Activated T-cell treated with anti-CD3 and anti-CD28 coated beads for 4 hours (primary cell): Measurements from ENCODE around the gene TAPBPL.
"Not testable (repeated sequence)": the region's sequence is repeated elsewhere in the genome, so short reads cannot be mapped to it uniquely, and the experiment has no call there.

ENCODE experiments used
- DNase-seq: peaks from one replicate; pipeline ENCODE4 v3.0.0-alpha.2; 2020

TAPBPL gene

DNA sequence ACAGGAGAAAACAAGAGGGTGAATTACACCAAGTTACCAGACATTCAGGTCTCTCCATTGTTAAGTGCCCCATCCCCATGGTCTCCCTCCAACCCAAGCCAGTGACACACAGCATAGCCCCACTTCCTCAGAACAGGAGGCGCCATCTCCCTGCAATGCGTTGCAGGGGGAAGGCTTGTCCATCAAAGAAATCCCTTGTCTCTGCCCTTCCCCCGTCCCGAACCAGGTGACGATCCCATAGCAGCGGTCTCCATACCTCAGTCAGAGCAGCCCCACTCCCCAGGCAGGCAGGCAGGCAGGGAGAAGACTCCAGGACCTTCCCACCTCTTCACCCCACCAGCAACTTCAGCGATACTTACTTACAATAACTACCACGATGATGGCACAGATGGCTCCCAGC is 12.7 kb downstream of the TAPBPL start:
- DNase-seq, result no peak

DNA sequence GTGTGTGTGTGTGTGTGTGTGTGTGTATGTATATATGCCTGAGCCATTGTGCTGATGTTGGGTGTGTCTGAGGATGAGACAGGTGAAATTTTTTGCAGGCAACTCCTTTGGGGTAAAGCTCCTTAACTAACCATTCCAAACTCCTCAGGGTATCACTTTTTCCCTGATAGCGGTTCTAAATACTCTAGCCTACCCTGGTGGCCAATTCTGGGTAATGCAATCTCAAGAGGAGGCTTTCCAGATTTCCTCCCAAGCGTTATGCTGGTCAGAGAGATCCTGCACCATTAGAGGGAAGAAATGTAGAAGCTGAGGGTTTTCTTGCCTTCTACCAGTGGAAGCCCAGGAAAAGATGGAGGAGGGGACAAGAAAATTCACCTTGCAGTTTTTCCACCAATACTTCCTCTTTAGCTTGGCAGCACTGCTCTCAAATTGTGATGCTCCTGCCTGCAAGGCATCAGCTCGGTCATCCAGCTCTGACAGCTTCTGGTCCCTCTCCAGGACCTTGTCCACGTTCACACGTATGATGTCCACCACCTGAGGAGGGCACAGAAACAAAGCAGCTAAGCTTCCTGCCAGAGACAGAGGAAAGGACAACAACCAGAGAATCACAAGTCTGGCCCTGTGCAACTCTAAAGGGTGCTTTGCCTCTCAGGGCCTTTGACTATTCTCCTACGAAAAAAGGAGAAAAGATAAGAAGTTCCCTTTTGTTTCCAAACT is 13.8 kb downstream of the TAPBPL start:
- DNase-seq, result no peak

DNA sequence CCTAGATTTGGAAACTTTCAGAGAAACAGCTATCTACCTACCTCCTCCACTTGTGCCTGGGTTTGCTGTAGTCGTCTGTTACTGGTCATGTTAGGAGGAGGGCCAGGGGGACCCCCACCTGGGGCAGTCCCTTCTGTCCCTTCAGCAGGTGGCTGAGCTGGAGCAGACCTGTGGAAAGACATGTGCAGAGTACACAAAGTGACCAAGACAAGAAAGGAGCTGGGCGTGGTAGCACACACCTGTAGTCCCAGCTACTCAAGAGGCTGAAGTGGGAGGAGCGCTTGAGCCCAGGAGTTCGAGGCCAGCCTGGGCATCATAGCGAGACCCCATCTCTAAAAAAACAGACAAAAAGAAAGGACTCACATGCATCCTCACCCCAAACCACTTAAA is 14.3 kb downstream of the TAPBPL start:
- no peak for DNase-seq

DNA sequence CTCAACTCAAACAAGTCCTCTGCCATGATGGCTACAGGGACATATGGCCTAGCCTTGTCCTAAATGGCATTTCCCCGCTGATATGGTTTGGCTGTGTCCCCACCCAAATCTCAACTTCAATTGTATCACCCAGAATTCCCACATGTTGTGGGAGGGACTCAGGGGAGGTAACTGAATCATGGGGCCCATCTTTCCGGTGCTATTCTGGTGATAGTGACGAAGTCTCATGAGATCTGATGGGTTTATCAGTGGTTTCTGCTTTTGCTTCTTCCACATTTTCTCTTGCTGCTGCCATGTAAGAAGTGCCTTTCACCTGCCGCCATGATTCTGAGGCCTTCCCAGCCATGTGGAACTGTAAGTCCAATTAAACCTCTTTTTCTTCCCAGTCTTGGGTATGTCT is 14.9 kb downstream of the TAPBPL start:
- not testable (repeated sequence) for DNase-seq

DNA sequence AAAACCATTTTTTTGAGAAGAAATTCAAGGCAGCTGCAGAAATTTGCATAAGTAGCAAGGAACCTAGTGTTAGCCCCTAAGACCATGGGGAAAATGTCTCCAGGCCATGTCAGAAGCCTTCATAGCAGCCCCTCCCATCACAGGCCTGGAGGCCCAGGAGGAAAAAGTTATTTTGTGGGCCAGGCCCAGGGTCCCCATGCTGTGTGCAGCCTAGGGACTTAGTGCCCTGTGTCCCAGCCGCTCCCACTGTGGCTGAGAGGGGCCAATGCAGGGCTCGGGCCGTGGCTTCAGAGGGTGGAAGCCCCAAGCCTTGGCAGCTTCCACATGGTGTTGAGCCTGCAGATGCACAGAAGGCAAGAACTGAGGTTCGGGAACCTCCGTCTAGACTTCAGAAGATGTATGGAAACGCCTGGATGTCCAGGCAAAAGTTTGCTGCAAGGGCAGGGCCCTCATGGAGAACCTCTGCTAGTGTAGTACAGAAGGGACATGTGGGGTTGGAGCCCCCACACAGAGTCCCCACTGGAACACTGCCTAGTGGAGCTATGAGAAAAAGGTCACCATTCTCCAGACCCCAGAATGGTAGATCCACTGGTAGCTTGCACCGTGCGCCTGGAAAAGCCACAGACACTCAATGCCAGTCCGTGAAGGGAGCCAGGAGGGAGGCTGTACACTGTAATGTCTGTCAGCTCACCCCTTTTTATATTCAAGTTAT is 15.9 kb downstream of the TAPBPL start:
- not testable (repeated sequence) for DNase-seq

DNA sequence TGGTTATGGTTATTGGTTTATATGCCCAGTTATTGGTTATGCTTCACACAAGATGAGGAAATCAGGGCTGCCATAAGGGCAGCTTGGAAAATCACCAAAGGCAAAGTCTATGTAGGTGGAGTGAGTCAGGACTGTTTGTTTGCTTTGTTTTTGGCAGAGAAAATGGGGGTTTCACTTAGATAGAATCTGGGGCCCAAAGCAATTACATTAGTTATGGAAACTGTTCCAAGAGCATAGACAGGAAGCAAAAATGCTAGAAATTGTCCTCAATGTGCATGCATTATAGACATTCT is 16.4 kb downstream of the TAPBPL start:
- DNase-seq, result no peak

DNA sequence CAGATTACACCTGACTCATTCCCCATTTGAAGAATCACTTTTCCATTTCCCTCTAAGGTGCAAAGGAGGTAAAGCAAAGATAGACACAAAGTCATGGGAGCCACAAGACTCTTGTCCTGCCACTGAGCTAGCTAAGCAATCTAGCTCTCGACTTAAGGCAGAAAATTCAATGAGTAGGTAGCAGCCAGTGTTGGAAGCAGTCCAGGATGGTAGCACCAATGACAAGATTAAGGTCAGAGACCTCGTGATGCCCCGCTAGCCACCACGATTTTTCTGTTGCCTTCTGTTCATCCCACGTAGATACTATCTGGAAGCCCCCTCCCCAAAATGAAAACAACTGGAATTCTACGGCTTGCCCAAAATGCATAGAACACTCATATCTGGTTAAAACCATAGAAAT is 17.2 kb downstream of the TAPBPL start:
- DNase-seq, result no peak

DNA sequence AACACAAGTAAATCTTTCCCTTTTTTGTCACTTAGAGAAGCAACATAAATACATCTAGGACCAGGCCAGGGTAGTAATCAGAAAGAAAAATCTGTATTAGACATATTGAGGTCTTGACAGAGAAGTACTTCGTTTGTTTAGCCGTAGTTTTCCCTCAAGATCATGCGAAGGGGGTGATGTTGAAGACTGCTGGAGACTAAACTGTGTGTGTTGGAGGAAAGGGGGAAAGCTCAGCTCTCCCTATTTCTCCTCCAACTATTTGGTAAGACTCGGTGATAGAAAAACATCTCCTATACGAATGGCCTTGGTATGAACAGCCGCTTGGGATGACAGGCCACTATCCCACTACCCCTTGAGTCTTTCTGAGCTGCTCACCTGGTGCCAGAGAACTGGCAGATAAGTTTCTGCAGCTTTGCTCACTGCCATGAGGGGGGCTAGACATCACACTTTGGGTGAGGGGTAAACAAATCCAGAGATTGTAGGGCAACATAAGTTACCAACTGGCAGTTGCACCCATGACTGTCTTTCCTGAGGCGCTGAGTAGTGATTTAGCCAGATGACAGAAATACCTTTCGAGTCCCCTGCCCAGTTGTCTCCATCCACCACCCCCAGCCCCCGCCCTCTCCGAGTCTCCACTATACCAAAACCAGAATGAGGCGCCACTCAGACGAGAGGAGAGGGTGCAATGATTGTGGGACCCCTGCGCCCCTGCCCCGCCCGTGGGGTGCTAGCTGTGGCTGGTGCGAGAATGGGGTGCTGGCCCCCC is 17.9 kb downstream of the TAPBPL start:
- no peak for DNase-seq

DNA sequence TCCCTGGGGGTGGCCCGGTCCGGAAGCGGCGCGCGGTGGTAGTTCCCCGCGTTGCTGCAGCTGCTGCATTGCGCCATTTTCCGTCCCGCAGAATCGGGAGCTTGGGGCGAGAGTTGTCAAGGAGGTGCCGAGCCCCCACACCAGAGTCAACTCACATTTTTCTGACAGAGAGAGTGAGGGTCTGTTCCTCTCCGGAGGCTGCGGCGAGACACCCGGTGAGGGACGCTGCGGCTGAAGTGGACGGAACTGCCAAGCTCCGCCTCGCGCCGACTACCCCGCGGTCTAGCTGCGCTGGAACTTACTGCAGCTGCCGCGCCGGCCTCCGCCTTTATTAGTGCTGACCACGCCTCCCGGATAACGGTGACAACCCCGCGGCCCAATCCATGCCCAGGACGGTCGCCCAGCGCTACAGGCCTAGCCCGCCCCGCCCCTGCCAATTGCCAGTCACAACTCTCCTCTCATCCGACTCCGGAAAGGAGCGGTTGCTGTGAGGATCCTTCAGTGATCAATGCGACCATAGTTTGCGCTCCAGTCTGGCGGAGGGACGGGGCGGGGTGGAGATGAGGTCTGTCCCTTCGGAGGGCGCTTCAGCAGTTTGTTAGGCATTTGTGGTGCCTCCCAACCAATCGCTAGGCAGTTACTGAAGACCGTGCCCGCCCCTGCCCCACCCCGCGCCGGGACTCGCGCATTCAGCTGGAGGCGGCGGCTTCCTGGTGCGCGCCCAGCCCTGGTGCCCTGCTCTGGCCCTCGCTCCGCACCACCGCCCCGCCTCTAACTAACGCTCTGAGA is 18.7 kb downstream of the TAPBPL start, which contains the start of gene VAMP1:
TSS of gene VAMP1 (minus strand) at position 303 of the 789 bp plus-strand sequence. CDS start at position 157, 146 bp downstream.
- DNase-seq, result peak; percentile 94

DNA sequence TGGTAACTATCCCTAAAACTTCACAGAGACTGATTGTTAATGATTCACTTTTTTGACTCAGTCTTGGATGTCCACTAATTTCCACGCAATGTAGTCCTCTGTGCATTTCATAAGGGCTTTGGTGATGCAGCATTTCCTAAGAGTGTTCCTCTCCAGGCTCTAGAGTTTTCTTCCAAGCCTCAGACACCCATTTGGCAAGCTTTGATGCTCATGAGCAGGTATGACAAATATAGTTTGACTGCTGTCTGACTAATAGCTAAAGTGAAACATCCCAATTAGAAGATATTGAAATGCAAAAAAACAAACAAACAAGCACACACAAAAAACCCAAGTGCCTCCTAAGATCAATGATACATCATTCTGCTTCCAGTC is 20.1 kb downstream of the TAPBPL start:
- DNase-seq, result no peak

DNA sequence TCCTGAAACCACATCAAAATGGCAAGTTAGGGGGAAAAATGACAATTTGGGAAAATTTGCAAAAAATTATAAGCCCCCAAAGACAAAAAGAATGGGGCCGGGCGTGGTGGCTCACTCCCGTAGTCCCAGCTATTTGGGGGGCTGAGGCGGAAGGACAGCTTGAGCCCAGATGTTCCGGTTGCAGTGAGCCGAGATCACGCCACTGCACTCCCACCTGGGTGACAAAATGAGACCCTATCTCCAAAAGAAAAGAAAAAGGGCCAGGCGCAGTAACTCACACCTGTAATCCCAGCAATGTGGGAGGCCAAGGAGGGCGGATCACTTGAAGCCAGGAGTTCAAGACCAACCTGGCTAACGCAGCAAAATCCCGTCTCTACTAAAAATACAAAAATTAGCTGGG is 20.6 kb downstream of the TAPBPL start:
- DNase-seq, result no peak

DNA sequence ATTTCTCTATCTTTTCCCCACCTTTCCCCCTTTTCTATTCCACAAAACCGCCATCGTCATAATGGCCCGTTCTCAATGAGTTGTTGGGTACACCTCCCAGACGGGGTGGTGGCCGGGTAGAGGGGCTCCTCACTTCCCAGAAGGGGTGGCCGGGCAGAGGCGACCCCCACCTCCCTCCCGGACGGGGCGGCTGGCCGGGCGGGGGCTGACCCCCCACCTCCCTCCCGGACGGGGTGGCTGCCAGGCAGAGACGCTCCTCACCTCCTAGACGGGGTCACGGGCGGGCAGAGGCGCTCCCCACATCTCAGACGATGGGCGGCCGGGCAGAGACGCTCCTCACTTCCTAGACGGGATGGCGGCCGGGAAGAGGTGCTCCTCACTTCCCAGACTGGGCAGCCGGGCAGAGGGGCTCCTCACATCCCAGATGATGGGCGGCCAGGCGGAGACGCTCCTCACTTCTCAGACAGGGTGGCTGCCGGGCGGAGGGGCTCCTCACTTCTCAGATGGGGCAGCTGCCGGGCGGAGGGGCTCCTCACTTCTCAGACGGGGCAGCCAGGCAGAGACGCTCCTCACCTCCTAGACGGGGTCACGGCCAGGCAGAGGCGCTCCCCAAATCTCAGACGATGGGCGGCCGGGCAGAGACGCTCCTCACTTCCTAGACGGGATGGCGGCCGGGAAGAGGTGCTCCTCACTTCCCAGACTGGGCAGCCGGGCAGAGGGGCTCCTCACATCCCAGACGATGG is 23.6 kb downstream of the TAPBPL start:
- DNase-seq, result not testable (repeated sequence)

DNA sequence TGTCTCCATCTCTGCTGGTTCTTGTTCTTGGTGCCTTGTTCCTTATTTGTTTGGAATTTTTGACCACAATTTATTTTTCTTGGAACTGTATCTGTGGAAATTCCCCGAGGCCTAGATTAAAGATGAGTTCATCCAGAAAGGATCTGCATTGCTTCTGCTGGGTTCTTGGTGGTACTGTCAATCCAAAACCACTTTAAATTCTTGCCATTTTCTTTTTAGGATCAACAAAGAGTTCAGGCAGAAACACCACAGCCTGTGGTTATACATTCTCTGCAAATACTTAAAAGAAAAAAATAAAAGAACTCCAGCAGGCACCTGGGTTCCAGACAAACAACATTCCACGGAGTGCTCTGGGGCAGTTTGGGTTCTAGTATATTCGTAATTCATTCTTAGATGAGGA is 24.6 kb downstream of the TAPBPL start:
- no peak for DNase-seq

DNA sequence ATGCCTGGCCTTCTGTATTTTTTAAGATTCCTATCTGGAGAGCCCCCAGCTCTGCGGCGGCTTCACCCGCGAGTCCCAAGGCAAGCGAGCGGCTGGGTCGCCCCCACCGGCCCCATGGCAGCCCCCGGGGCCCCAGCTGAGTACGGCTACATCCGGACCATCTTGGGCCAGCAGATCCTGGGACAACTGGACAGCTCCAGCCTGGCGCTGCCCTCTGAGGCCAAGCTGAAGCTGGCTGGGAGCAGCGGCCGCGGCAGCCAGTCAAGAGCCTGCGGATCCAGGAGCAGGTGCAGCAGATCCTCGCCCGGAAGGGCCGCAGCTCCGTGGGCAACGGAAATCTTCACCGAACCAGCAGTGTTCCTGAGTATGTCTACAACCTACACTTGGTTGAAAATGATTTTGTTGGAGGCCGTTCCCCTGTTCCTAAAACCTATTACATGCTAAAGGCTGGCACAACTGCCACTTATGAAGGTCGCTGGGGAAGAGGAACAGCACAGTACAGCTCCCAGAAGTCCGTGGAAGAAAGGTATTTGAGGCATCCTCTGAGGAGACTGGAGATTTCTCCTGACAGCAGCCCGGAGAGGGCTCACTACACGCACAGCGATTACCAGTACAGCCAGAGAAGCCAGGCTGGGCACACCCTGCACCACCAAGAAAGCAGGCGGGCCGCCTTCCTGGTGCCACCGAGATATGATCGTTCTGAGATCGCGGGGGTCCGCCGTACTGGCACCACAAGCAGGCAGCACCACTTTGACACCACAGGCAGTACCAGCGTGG is 25.9 kb downstream of the TAPBPL start:
- not testable (repeated sequence) for DNase-seq

DNA sequence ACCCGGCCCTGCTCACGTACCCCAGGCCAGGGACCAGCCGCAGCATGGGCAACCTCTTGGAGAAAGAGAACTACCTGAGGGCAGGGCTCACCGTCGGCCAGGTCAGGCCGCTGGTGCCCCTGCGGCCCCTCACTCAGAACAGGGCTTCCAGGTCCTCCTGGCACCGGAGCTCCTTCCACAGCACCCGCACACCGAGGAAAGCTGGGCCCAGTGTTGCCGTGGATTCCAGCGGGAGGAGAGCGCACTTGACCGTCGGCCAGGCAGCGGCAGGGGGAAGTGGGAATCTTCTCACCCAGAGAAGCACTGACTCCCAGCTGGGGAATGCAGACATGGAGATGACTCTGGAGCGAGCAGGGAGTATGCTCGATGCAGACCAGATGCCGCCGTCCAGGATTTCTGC is 26.6 kb downstream of the TAPBPL start:
- DNase-seq, result no peak

DNA sequence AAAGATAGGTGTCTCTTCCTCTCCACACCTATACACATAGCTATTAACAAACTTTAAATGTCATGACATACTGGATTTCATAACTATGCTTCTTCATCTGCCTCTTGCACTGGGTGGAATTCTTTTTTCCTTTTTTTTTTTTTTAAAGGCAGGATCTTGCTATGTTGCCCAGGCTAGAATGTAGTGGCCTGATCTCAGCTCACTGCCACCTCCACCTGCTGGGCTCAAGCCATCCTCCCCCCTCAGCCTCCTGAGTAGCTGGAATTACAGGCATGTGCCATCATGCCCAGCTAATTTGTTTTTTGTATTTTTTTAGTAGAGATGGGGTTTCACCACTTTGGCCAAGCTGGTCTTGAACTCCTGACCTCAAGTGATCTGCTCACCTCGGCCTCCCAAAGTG is 36.4 kb downstream of the TAPBPL start:
- DNase-seq, result no peak

DNA sequence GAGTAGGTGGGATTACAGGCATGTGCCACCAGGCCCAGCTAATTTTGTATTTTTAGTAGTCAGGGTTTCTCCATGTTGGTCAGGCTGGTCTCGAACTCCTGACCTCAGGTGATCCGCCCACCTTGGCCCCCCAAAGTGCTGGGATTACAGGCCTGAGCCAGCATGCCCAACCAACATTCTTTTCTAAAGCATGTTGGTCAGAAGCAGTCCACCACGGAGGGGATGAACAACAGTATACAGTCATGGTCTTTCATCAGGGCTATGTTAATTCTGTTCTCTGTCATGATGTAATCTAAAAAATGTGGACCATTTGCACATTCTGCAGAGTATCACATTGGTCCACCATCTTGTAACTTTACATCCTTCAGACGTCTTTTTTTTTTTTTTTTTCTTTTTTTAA is 37.6 kb downstream of the TAPBPL start:
- no peak for DNase-seq

DNA sequence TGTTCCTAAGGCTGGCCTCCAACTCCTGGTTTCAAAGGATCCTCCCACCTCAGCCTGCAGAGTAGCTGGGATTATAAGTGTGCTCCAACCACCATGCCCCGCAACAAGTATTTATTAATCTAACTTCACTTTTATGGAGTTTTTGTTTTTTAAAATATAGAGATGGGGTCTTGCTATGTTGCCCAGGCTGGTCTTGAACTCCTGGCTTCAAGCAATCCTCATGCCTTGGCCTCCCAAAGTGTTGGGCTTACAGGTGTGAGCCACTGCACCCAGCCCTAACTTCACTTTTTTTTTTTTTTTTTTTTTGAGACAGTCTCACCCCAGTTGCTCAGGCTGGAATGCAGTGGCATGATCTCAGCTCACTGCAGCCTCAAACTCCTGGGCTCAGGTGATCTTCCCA is 38.8 kb downstream of the TAPBPL start:
- DNase-seq, result not testable (repeated sequence)

DNA sequence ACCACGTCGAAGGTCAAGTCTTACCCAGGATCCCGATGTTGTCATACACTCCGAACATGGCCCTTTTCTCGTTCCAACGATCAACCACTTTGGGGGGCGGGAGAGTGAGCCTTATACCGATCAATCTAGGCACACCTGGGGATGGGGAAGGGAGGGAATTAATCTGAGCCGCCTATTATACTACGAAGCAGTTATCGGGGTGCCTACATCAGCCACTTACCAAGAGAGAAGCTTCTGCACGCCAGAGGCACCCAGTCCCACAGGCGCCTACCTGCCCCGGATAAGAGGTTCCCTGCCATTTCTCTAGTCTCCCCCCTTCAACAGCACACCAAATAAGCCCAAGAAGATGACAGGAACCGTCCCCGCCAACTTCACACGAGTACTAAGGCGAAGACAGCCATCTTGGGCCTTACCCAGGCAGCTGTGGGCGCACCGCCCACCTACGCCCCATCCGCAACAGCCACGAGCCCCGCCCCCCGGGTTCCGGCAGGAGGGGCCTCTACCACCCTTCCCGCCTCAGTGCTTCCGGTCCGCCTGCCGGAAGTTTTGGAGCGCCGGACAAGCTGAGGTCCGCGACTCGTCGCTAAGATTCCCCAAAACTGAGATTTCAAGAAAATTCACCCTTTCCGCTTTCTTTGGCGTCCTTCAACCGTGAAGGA is 41.1 kb downstream of the TAPBPL start, which contains the start of gene MRPL51:
TSS of gene MRPL51 (minus strand) at position 425 of the 659 bp plus-strand sequence. CDS start at position 299, 126 bp downstream.
- peak; percentile 96 for DNase-seq

DNA sequence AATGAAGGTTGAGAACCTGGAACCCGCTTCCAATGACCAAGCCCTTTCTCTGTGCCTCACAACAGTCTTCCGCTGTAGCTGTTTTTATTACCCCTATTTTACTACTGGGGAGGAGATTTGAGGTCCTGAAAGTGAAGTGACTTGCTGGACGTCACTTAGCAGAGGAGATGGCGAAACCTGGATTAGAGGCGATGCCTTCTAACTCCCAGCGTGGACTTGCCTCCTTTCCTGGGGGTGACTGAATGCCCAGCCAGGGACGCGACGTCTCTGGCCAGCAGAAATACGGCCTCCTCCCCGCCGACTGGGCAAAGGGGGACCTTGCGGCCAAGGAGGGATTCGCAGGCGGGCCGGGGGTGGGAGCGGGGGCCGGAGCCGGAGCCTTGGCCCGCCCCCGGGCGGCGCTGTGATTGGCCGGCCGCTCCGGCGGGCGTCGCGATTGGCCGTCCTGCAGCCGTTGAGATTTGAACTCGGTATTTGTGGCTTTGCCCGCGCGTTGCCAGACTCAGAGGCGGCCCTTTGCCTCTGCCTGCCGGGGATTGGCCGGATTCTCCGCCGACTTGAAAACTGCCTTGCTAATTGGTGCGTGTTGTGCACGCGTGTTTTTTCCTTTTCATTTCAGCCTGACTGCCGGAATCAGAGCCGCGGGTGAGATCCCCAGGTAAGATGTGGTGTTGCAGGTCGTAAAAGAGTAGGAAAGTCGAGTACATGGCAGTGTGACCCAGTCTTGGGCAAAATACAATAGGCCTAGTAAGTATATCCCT is 41.8 kb downstream of the TAPBPL start, which contains the start of gene NCAPD2:
TSS of gene NCAPD2 (plus strand) at position 606 of the 761 bp plus-strand sequence. CDS start 997 bp downstream, outside the sequence.
- peak; percentile 87 for DNase-seq
